ENCODE results near the gene MANSC1. TPM values are rescaled to one million over a fixed set of nuclear protein-coding genes. Genes with fewer than 3 reads are reported as not detected.

Gene MANSC1
- polyA plus RNA-seq, 3 donors: 0.24 to 2.3 (median 1.5) TPM

GRCh38 chr12:12286441-12286840 is 63.6 kb downstream of the MANSC1 start:
- Histone ChIP-seq H3K36me3 (replicated peaks in 1 of 2; ENCODE audit: control insufficient read depth in 1 of 2, insufficient read depth in 2 of 2, low read length in 2 of 2) (no peaks in the 10 kb centered on the region), H3K27ac (ENCODE audit: low read depth in 1 of 2, low read length in 2 of 2) (no peak overlapping the region), H3K9me3 (replicated peaks in 1 of 2; ENCODE audit: control insufficient read depth in 1 of 2, insufficient read depth in 1 of 2, low read length in 2 of 2) (no peaks in the 10 kb centered on the region), H3K4me3 (replicated peaks in 1 of 3; ENCODE audit: low read depth in 2 of 3, low read length in 3 of 3) (no peak overlapping the region), H4K20me1 (ENCODE audit: insufficient read depth, low read length) (no peaks in the 10 kb centered on the region), H2AFZ (ENCODE audit: insufficient read depth, low read depth, low read length, poor library complexity, severe bottlenecking) (no peak overlapping the region), H3K79me2 (ENCODE audit: insufficient read depth, low read length) (no peaks in the 10 kb centered on the region), H3K4me2 (replicated peaks; ENCODE audit: extremely low read depth, low read length, poor library complexity, severe bottlenecking) (no peak overlapping the region), H3K27me3 (ENCODE audit: control insufficient read depth in 2 of 2, insufficient read depth in 2 of 2, low read length in 2 of 2) (peaks cover 2 to 3% of the 10 kb centered on the region in 2 donors), H3K9ac (ENCODE audit: insufficient read depth, low read length, poor library complexity, severe bottlenecking) (no peak overlapping the region), H3K4me1 (ENCODE audit: control insufficient read depth in 1 of 2, insufficient read depth in 2 of 2, low read length in 2 of 2) (no peaks in the 10 kb centered on the region)
- intact Hi-C loops (cut with micrococcal nuclease): no loop called here
- Mint-ChIP-seq H3K4me1 (no peaks in the 10 kb centered on the region), H3K9me3 (peaks cover 0 to 6% (median 1%) of the 10 kb centered on the region in 7 donors), H3K27ac (no peak overlapping the region), H3K4me3 (no peak overlapping the region), H3K27me3 (ENCODE audit: low read depth in 3 of 3) (peaks cover 2 to 15% (median 8%) of the 10 kb centered on the region in 3 donors), H3K36me3 (no peaks in the 10 kb centered on the region)
- TF ChIP-seq, protein P1, sequence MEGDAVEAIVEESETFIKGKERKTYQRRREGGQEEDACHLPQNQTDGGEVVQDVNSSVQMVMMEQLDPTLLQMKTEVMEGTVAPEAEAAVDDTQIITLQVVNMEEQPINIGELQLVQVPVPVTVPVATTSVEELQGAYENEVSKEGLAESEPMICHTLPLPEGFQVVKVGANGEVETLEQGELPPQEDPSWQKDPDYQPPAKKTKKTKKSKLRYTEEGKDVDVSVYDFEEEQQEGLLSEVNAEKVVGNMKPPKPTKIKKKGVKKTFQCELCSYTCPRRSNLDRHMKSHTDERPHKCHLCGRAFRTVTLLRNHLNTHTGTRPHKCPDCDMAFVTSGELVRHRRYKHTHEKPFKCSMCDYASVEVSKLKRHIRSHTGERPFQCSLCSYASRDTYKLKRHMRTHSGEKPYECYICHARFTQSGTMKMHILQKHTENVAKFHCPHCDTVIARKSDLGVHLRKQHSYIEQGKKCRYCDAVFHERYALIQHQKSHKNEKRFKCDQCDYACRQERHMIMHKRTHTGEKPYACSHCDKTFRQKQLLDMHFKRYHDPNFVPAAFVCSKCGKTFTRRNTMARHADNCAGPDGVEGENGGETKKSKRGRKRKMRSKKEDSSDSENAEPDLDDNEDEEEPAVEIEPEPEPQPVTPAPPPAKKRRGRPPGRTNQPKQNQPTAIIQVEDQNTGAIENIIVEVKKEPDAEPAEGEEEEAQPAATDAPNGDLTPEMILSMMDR (IDR thresholded peaks at IDR 0.05): no peak
- DNase-seq: no peak
- WGBS (ENCODE audit: insufficient coverage): 100% methylated on average over 4 of the region's 5 CpGs

- intact Hi-C loops (cut with micrococcal nuclease): no loop called here
- peaks cover 2 to 3% of the 10 kb centered on the region in 2 donors for H3K27me3 ChIP-seq (ENCODE audit: control insufficient read depth in 2 of 2, insufficient read depth in 2 of 2, low read length in 2 of 2)
- H3K9ac ChIP-seq (ENCODE audit: insufficient read depth, low read length, poor library complexity, severe bottlenecking): no peak overlapping the region
- H3K27ac Mint-ChIP-seq: no peak overlapping the region
- H3K27ac ChIP-seq (ENCODE audit: low read depth in 1 of 2, low read length in 2 of 2): no peak overlapping the region
- no peaks in the 10 kb centered on the region for H4K20me1 ChIP-seq (ENCODE audit: insufficient read depth, low read length)
- H3K4me3 ChIP-seq (replicated peaks in 1 of 3; ENCODE audit: low read depth in 2 of 3, low read length in 3 of 3): no peak overlapping the region
- H3K4me3 Mint-ChIP-seq: no peak overlapping the region
- no peak overlapping the region for H3K4me2 ChIP-seq (replicated peaks; ENCODE audit: extremely low read depth, low read length, poor library complexity, severe bottlenecking)
- H3K36me3 ChIP-seq (replicated peaks in 1 of 2; ENCODE audit: control insufficient read depth in 1 of 2, insufficient read depth in 2 of 2, low read length in 2 of 2): no peaks in the 10 kb centered on the region
- H3K9me3 Mint-ChIP-seq: peaks cover 0 to 5% (median 2%) of the 10 kb centered on the region in 7 donors
- DNase-seq: no peak
- no peaks in the 10 kb centered on the region for H3K79me2 ChIP-seq (ENCODE audit: insufficient read depth, low read length)
- H3K36me3 Mint-ChIP-seq: no peaks in the 10 kb centered on the region
- H2AFZ ChIP-seq (ENCODE audit: insufficient read depth, low read depth, low read length, poor library complexity, severe bottlenecking): no peak overlapping the region
- no peaks in the 10 kb centered on the region for H3K4me1 Mint-ChIP-seq
- no peaks in the 10 kb centered on the region for H3K4me1 ChIP-seq (ENCODE audit: control insufficient read depth in 1 of 2, insufficient read depth in 2 of 2, low read length in 2 of 2)
- 93% methylated on average over 2 of the region's 7 CpGs for WGBS (ENCODE audit: insufficient coverage)
- peaks cover 3 to 11% (median 8%) of the 10 kb centered on the region in 3 donors for H3K27me3 Mint-ChIP-seq (ENCODE audit: low read depth in 3 of 3)
- H3K9me3 ChIP-seq (replicated peaks in 1 of 2; ENCODE audit: control insufficient read depth in 1 of 2, insufficient read depth in 1 of 2, low read length in 2 of 2): no peaks in the 10 kb centered on the region
- TF ChIP-seq, protein P1 (IDR thresholded peaks at IDR 0.05): no peak
Observed at GRCh38 chr12:12282761-12283425, 67.1 kb downstream of the MANSC1 start.
